Gastrocnemius medialis (tissue), 4 donors: Measurements from ENCODE around the gene RAB10.

ENCODE experiments used
- POLR2A ChIP-seq, 2 donors: fragments of 450-650 bp; IDR thresholded peaks; one replicate each; pipeline ENCODE4 v1.6.1; 2017; ENCODE audit warnings: antibody characterized with exemption in 2 of 2, mild to moderate bottlenecking in 2 of 2, moderate library complexity in 2 of 2
- TF ChIP-seq, protein P1 (sequence below), 5 experiments: fragments of 450-650 bp in 3 of 5; fragments of 200-600 bp in 2 of 5; sonication (generic) in 2 of 5; IDR thresholded peaks in 4 of 5; conservative IDR thresholded peaks in 1 of 5; 1 replicate in 4 of 5; 2 replicates in 1 of 5; pipeline ENCODE4 v1.5.1; 2016 to 2019; ENCODE audit warnings: antibody characterized with exemption in 5 of 5, mild to moderate bottlenecking in 3 of 5, moderate library complexity in 3 of 5

DNA sequence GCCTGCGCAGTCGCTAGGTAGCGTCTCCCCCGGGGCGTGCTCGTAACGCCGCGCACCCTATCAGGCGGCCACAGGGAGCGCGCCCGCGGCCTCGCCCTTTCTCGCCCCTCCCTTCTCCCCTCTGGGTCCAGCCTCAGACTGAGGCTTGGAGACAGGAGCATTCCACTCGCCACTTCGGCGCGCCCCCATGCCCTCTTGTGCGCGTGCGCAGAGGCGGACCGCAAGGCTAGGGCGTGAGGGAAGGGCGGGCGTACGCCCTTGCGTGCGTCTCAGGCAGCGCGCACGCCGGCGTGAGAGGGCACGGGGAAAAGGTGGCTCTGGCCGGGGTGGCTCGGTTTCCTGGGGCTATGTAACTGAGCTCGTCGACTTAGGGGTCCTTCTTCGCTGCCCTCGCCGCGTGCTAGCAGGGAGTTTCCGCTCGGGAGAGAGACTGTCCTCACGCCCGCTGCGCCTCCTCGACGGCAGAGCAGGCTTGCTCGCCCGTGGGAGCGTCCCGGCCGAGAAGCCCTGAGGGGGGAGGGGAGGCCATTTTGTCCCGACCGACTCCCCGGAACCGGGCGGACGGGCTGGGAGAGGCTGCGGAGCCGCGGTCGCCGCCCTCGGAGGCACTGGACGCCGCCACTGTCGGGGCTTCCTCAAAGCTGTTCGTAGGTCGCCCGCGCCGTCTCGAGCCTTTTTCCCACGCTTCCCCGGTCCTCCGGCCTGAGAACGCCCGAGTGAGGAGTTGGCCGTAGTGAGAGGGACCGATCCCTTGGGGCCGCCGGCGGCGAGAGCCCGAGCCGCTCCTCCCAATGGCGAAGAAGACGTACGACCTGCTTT lies at the start of gene RAB10:
- TF ChIP-seq, protein P1, sequence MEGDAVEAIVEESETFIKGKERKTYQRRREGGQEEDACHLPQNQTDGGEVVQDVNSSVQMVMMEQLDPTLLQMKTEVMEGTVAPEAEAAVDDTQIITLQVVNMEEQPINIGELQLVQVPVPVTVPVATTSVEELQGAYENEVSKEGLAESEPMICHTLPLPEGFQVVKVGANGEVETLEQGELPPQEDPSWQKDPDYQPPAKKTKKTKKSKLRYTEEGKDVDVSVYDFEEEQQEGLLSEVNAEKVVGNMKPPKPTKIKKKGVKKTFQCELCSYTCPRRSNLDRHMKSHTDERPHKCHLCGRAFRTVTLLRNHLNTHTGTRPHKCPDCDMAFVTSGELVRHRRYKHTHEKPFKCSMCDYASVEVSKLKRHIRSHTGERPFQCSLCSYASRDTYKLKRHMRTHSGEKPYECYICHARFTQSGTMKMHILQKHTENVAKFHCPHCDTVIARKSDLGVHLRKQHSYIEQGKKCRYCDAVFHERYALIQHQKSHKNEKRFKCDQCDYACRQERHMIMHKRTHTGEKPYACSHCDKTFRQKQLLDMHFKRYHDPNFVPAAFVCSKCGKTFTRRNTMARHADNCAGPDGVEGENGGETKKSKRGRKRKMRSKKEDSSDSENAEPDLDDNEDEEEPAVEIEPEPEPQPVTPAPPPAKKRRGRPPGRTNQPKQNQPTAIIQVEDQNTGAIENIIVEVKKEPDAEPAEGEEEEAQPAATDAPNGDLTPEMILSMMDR (IDR thresholded peaks at IDR 0.05 in 4 of 5, conservative IDR thresholded peaks at IDR 0.05 in 1 of 5): peak in 2 of 5 experiments; percentile 17 to 21
- TF ChIP-seq POLR2A (IDR thresholded peaks at IDR 0.05): peak; percentile 99 to 100
